Activated CD4-positive, alpha-beta memory T cell treated with anti-CD3 and anti-CD28 coated beads, Interleukin-2, amount 10 ng/mL, durations not matched to agents 7 days and 5 days (primary cell): ENCODE measurements around the gene ANGPT4. TPM values are rescaled to one million over a fixed set of nuclear protein-coding genes. Genes with fewer than 3 reads are reported as not detected.
"Not testable (repeated sequence)": the region's sequence is repeated elsewhere in the genome, so short reads cannot be mapped to it uniquely, and the experiment has no call there.

Experiments
- CTCF ChIA-PET: fragments of 350-600 bp; sonication (Branson Sonifier 250); formaldehyde crosslinking; loops from one replicate; lab custom pipeline; 2021; ENCODE audit warnings: antibody characterized with exemption, inconsistent platforms; lab: Charles Lee
- POLR2A ChIA-PET: fragments of 350-600 bp; sonication (Branson Sonifier 250); formaldehyde crosslinking; loops from one replicate; lab custom pipeline; 2021; ENCODE audit warnings: antibody characterized with exemption; lab: Charles Lee
- DNase-seq: peaks from one replicate; pipeline ENCODE4 v3.0.0-alpha.2; 2020
- H3K27ac Mint-ChIP-seq: one replicate; pipeline ENCODE4 v1.8.0; 2021; ENCODE audit warnings: mild to moderate bottlenecking, mixed read lengths
- H3K27me3 Mint-ChIP-seq: one replicate; pipeline ENCODE4 v1.8.0; 2021; ENCODE audit warnings: mixed read lengths
- H3K36me3 Mint-ChIP-seq: one replicate; pipeline ENCODE4 v1.8.0; 2021; ENCODE audit warnings: low read depth, mixed read lengths
- H3K4me1 Mint-ChIP-seq: one replicate; pipeline ENCODE4 v1.8.0; 2021; ENCODE audit warnings: mixed read lengths
- H3K4me3 Mint-ChIP-seq: one replicate; pipeline ENCODE4 v1.8.0; 2021; ENCODE audit warnings: mild to moderate bottlenecking, mixed read lengths
- H3K9me3 Mint-ChIP-seq: one replicate; pipeline ENCODE4 v1.8.0; 2021; ENCODE audit warnings: mixed read lengths
- total RNA-seq, 2 experiments: library from RNA; stranded (reverse); gene quantifications; one replicate each; pipeline ENCODE4 v1.2.3, GENCODE V29; 2021

Gene ANGPT4
- total RNA-seq, 2 experiments from 2014 or later = not detected

DNA sequence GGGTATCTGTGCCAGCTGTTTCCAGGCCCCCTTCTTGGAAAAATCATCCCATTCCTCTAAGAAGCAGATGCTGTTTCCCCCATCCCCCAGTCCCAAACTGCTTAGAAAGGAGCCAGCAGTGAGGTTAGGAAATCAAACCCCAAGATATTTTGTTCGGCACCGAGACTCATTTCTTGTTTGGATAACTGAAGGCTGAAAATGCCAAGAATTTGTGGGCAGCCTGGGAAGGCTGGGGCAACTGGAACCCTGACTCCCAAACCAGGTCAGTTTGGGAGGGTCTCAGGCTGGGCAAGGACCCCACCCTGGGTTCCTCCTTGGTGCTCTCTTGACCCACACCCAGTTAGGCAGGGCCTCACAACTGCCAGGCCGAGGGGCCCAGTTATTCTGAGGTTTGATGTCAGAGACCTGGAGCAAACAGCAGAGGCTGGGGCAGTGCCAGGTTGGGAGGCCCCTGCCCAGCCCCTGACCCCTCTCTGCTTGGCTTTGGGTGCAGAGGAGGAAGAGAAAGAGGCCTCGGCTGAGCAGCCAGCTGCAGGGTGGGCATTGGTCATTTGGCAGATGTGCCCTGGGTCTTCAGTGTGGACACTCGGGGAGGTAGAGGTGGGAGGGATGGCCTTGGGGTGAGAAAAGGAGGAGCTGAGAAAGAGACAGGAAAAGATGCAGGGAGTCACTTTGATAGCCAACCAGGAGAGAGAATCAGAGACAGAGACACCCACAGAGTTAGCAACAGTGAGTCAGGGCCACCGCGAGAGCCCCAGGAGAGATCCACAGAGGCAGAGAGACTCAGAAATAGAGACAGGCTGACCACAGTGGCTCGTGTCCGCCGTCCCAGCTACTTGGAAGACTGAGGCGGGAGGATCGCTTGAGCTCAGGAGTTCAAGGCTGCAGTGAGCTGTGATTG lies 5.0 kb downstream of the ANGPT4 start:
- H3K9me3 Mint-ChIP-seq = no peaks in the 10 kb centered on the region
- H3K36me3 Mint-ChIP-seq = no peaks in the 10 kb centered on the region
- H3K4me3 Mint-ChIP-seq = no peak overlapping the region
- ChIA-PET POLR2A (interaction anchor here (0.8 kb wide), 1 partner anchor 19 kb away, joined by 3 read pairs; no protein-coding TSS in a partner anchor), CTCF (interaction anchor here (0.6 to 1.0 kb wide), 2 partner anchors 67 to 92 kb away, joined by 3 read pairs; no protein-coding TSS in a partner anchor)
- H3K27me3 Mint-ChIP-seq = peaks cover 7% of the 10 kb centered on the region
- no peak overlapping the region for H3K27ac Mint-ChIP-seq
- no peaks in the 10 kb centered on the region for H3K4me1 Mint-ChIP-seq
- no peak for DNase-seq

DNA sequence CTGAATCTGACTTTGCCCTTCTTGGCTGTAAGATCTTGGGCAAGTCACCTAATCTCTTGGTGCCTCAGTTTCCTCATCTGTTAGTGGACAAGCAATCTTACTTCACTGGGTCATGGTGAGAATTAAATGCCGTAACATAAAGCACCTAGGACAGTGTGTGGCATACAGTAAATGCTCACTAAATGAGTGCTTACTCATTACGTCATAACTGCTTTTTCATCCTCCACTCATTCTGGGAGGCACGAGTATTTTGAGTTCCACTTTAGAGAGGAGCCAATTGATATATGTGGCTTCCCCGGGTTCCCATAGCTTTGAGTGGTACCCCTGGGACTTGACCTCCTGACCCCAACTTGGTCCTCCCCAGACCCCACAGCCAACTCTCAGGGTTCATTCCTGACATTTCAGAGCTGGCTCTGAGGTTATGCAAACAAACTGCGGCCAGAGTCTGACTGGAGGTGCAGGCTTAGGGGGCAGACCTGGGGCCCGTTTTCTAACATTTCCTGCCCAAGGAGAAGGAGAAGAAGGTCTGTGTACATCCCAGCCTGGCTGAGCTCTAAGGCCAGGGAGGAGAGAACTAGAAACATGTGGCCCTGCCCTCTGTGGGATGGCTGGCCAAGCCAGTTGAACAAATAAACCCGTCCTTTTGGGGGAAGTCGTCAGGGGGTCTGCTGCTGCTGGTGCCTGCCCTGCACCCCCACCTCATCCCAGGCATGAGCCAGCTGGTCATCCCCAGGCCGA lies 5.8 kb downstream of the ANGPT4 start:
- Mint-ChIP-seq H3K36me3 (no peaks in the 10 kb centered on the region), H3K27me3 (peaks cover 5% of the 10 kb centered on the region), H3K9me3 (no peaks in the 10 kb centered on the region), H3K4me3 (no peak overlapping the region), H3K4me1 (no peaks in the 10 kb centered on the region), H3K27ac (no peak overlapping the region)
- ChIA-PET POLR2A (no interaction called here), CTCF (interaction anchor here (0.6 kb wide), 1 partner anchor 66 kb away, joined by 3 read pairs; no protein-coding TSS in a partner anchor)
- no peak for DNase-seq

DNA sequence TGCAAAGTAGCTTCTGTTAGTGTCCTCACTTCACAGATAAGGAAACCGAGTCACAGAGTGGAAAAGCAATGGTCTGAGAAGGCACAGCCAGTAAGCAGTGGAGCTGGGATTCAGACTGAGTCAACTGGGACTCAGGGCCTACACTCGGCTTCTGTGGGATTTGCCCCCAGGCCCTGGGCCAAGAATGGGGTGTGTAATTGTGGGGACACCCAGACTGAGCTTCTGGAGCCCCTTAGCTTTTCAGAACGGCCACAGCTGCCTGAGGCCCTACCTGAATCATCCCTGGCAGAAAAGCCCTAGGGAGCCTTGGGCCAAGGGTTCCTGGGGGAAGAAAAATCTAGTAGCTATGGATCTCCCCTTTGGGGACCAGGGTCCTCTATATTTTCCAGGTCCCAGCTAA lies 6.5 kb downstream of the ANGPT4 start:
- Mint-ChIP-seq H3K27me3 (peaks cover 3% of the 10 kb centered on the region), H3K9me3 (no peaks in the 10 kb centered on the region), H3K4me3 (no peak overlapping the region), H3K27ac (no peak overlapping the region), H3K36me3 (no peaks in the 10 kb centered on the region), H3K4me1 (no peaks in the 10 kb centered on the region)
- no peak for DNase-seq
- CTCF ChIA-PET = no interaction called here
- POLR2A ChIA-PET = no interaction called here

DNA sequence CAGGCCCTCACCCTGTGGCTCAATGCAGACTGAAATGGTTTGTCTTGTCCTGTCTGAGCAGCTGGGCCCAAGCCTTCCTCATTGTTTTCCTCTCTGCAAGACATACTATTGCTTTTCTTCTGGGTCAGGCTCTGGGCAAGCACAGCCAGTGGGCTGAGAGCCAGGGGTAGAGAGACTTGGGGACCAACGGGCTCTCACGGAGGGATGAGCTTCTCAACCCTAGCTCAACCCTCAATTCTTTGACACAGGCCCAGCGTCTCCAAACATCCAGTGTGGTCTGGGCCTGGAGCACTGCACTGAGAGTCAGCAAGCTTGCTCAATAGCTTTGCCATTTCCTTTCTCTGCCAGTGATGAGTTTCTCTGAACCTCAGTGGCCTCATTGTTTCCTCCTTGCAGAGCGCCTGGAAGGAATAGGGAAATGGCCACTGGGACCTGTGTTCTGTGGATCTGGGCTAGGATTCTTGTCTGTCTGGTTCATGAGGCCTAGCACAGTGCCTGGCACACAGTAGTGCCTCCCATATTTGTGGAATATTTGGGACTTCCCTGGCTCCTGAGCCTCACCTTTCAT lies 9.3 kb downstream of the ANGPT4 start:
- Mint-ChIP-seq H3K27me3 (no peaks in the 10 kb centered on the region), H3K36me3 (no peaks in the 10 kb centered on the region), H3K27ac (no peak overlapping the region), H3K4me1 (no peaks in the 10 kb centered on the region), H3K4me3 (no peak overlapping the region), H3K9me3 (no peaks in the 10 kb centered on the region)
- no peak for DNase-seq
- ChIA-PET CTCF (interaction anchor here (1.0 kb wide), 1 partner anchor 13 kb away, joined by 3 read pairs; no protein-coding TSS in a partner anchor), POLR2A (no interaction called here)

DNA sequence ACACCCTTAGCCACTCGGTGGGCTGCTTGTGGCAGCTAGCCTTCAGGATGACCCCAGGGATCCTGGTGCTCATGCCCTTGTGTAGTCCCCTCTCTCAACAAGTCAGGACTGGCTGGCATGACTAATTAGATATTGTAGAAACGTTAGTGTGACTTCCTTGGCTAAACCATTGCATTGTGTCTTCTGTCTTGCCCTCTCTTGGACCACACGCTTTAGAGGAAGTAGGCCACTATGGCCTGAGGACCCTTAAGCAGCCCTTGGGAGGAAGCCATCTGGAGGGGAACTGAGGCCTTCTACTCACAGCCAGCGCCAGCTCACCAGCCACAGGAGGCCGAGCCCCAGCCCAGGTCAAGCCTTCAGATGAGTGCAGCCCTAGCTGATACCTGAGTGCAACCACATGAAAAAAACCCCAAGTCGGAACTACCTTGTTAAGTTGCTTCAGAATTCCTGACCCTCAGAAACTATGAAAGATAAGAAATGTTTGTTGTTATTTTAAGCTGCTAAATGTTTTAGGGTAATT lies 10.1 kb downstream of the ANGPT4 start:
- Mint-ChIP-seq H3K4me1 (no peaks in the 10 kb centered on the region), H3K9me3 (no peaks in the 10 kb centered on the region), H3K27ac (no peak overlapping the region), H3K27me3 (no peaks in the 10 kb centered on the region), H3K36me3 (no peaks in the 10 kb centered on the region), H3K4me3 (no peak overlapping the region)
- POLR2A ChIA-PET = no interaction called here
- CTCF ChIA-PET = interaction anchor here (1.0 kb wide), 1 partner anchor 12 kb away, joined by 3 read pairs; no protein-coding TSS in a partner anchor
- DNase-seq = no peak

DNA sequence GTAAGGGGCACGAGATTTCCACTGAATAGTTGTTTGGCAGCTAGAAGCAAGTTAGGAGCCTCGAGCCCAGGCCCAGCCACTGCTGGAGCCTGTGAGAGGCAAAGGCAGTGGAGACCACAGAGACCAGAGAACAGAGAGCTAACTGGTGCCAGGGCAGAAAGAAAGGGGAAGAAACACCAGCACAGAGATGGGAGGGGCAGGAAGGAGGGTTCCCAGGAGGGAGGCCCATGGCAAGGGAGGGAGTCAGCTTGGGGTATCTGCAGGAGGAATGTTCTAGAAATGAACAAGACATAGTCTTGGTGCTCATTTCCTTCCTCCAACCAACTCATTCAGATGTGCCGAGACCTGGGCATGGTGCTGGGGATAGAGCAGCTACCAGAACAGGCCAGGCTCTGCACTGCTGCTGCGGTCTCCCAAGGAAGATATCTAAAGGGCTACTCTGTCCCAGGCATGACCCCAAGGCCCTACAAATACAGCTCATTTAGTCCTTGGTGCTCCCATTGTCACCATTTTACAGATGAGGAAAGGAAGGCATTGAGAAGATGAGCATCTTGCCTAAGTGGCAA lies 10.7 kb downstream of the ANGPT4 start:
- H3K27ac Mint-ChIP-seq = no peak overlapping the region
- no peaks in the 10 kb centered on the region for H3K27me3 Mint-ChIP-seq
- POLR2A ChIA-PET = no interaction called here
- no peak overlapping the region for H3K4me3 Mint-ChIP-seq
- H3K9me3 Mint-ChIP-seq = no peaks in the 10 kb centered on the region
- no peaks in the 10 kb centered on the region for H3K4me1 Mint-ChIP-seq
- H3K36me3 Mint-ChIP-seq = no peaks in the 10 kb centered on the region
- DNase-seq = no peak
- CTCF ChIA-PET = no interaction called here

DNA sequence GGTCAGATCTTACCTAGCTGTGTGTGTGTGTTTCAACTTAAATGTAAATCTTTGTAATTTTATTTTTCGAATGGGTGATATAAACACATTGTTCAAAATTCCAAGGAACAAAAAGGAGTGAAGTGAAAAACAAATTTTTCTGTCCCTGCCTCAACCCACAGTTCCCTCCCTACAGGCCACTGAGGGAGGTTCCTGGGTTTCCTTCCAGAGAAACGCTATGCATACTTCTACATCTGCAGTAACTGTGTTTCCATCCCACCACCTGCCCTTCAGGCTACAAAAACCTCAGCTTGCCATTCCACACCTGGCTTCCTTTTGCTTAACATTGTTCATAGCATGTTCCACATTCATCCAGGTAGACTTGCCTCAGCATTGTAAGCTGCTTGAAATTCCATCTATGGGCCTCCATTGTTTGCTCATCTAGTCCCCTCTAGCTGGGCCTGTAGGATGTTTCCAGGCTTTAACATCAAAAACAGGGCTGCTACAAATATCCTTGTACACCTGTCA lies 12.0 kb downstream of the ANGPT4 start:
- H3K27me3 Mint-ChIP-seq = peaks cover 2% of the 10 kb centered on the region
- no peak overlapping the region for H3K4me3 Mint-ChIP-seq
- no peaks in the 10 kb centered on the region for H3K36me3 Mint-ChIP-seq
- H3K9me3 Mint-ChIP-seq = no peaks in the 10 kb centered on the region
- POLR2A ChIA-PET = no interaction called here
- no peak overlapping the region for H3K27ac Mint-ChIP-seq
- DNase-seq = no peak
- CTCF ChIA-PET = no interaction called here
- H3K4me1 Mint-ChIP-seq = no peaks in the 10 kb centered on the region

DNA sequence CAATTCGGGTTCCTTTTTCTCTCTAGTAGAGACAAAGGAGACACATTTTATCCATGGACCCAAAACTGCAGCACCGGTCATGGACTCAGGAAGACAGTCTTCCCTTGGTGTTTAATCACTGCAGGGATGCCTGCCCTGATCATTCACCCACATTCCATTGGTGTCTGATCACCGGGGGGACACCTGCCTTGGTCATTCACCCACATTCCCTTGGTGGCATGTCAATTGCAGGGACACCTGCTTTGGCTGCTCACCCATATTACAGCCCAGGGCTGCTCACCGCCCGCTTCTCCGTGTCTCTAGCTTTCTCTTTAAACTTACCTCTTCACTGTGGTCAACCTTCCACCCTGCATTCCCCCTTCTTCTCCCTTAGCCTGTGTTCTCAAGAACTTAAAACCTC lies 18.7 kb downstream of the ANGPT4 start:
- H3K4me3 Mint-ChIP-seq, H3K4me1 Mint-ChIP-seq, H3K36me3 Mint-ChIP-seq, POLR2A ChIA-PET, H3K9me3 Mint-ChIP-seq, H3K27ac Mint-ChIP-seq, DNase-seq: not testable (repeated sequence)
- peaks cover 23% of the 10 kb centered on the region for H3K27me3 Mint-ChIP-seq
- CTCF ChIA-PET = interaction anchor here (0.8 kb wide), 1 partner anchor 59 kb away, joined by 3 read pairs; no protein-coding TSS in a partner anchor

DNA sequence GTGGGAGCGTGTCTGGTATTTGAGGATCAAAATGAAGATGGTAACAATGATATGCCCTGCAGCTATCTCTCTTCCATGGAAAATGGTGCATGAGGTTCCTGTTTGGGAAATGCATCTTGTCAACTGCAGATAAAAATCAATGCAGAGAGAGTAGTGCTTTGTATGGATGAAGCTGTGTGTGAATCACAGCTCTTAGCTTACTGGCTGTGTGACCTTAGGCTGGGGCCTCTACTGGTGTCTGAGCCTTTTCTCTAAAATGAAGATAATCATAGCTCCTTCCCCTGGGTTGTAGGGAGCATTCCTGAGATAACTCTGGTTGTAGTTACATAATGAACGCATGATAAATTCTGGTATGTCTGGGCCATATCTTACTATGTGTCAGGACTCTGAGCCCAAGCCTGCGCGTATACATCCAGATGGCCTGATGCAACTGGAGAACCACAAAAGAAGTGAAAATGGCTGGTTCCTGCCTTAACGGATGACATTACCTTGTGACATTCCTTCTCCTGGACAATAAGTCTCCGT lies 19.6 kb downstream of the ANGPT4 start:
- Mint-ChIP-seq H3K4me1 (no peaks in the 10 kb centered on the region), H3K9me3 (no peaks in the 10 kb centered on the region), H3K27ac (no peak overlapping the region), H3K27me3 (peaks cover 25% of the 10 kb centered on the region), H3K36me3 (no peaks in the 10 kb centered on the region), H3K4me3 (no peak overlapping the region)
- ChIA-PET CTCF (interaction anchor here (0.8 kb wide), 1 partner anchor 59 kb away, joined by 3 read pairs; no protein-coding TSS in a partner anchor), POLR2A (no interaction called here)
- no peak for DNase-seq

DNA sequence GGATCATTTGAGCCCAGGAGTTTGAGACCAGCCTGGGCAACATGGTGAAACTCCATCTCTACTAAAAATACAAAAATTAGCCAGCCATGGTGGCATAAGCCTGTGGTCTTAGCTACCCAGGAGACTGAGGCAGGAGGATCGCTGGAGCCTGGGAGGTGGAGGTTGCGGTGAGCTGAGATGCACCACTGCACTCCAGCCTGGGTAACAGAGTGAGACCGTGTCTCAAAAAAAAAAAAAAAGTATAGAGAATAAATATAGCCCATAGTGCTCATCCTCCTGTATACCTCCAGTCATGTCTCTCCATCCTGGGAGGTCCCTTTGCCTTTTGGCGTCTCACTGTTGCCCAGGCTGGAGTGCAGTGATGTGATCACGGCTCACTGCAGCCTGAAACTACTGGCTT lies 23.8 kb downstream of the ANGPT4 start:
- CTCF ChIA-PET, H3K4me3 Mint-ChIP-seq, DNase-seq, H3K36me3 Mint-ChIP-seq, POLR2A ChIA-PET, H3K27ac Mint-ChIP-seq, H3K9me3 Mint-ChIP-seq, H3K4me1 Mint-ChIP-seq: not testable (repeated sequence)
- H3K27me3 Mint-ChIP-seq = peaks cover 17% of the 10 kb centered on the region

DNA sequence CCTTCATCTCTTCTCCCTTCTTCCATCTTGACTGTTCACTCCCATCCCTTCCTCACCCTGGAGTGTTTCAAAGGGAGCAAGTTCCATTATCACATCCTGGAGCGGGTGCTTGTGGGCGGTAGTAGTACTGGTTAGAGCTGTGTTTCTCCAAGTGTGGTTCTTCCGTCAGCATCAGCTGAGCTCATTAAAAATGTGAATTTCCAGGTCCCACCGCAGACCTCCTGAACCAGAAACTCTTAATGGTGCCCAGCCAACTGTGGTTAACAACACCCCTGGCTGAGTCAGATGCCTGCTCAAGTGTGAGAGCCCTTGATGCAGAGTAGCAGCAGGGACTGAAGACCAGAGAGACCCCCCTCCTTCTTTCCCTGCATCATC lies 24.4 kb downstream of the ANGPT4 start:
- ChIA-PET CTCF (interaction anchor here (0.6 kb wide), 1 partner anchor 62 kb away, joined by 3 read pairs; no protein-coding TSS in a partner anchor), POLR2A (no interaction called here)
- Mint-ChIP-seq H3K4me3 (no peak overlapping the region), H3K4me1 (no peaks in the 10 kb centered on the region), H3K27ac (no peak overlapping the region), H3K27me3 (peaks cover 15% of the 10 kb centered on the region), H3K9me3 (no peaks in the 10 kb centered on the region), H3K36me3 (no peaks in the 10 kb centered on the region)
- no peak for DNase-seq

DNA sequence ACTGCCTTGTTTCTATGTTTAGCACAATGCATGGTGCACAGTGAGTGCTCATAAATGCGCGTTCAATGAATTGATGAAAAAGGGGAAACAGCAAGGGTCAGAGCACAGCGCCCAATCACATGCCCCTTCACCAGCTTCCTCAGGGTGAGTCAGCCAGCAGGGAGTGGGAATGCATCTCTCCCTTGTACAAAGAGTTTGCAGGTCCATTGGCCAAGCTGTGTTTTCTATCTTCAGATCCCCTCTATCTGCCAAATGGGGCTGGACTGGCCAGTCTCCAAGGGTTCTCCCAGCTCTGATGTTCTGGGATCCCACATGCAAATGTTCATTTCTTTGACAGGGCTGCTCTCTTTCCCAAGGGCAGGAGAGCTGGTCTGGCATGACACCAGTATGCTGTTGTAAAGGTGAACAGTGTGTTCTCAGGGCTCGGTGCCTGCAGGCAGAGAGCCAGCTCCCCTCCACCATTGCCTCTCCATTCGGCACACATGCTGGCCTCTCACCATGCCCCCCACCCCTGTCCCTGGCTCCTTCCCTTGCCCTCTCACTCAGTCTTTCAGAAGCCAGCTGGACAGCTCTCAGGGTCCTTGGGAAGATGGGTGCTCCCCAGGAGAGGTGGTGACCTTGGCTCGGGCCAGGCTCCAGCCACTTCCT lies 25.0 kb downstream of the ANGPT4 start:
- Mint-ChIP-seq H3K27me3 (peaks cover 15% of the 10 kb centered on the region), H3K27ac (no peak overlapping the region), H3K9me3 (no peaks in the 10 kb centered on the region), H3K4me1 (no peaks in the 10 kb centered on the region), H3K36me3 (no peaks in the 10 kb centered on the region), H3K4me3 (no peak overlapping the region)
- POLR2A ChIA-PET = no interaction called here
- DNase-seq = no peak
- CTCF ChIA-PET = interaction anchor here (0.6 kb wide), 1 partner anchor 63 kb away, joined by 3 read pairs; no protein-coding TSS in a partner anchor
